Measurements from ENCODE around the gene PROSER3.

Gene PROSER3

GRCh38 chr19:35739275-35740107 lies 18.5 kb upstream of the PROSER3 start:
- DNase-seq (ENCODE audit: low read depth): no peak

- no peak for DNase-seq (ENCODE audit: low read depth)
These were observed 17.9 kb upstream of the PROSER3 start for GRCh38 chr19:35740108-35740422.

GRCh38 chr19:35740423-35741202 lies 17.4 kb upstream of the PROSER3 start:
- peak; percentile 98 for DNase-seq (ENCODE audit: low read depth)

GRCh38 chr19:35741203-35741515 lies 16.8 kb upstream of the PROSER3 start:
- DNase-seq (ENCODE audit: low read depth): no peak

GRCh38 chr19:35742121-35742724 lies 15.8 kb upstream of the PROSER3 start, which contains the start of gene IGFLR1:
IGFLR1 (minus strand) TSS chr19:35742452; CDS start chr19:35741180, 1,272 bp downstream.
- DNase-seq (ENCODE audit: low read depth): no peak

GRCh38 chr19:35743640-35744429 lies 14.1 kb upstream of the PROSER3 start:
- DNase-seq (ENCODE audit: low read depth): no peak

- DNase-seq (ENCODE audit: low read depth): peak; percentile 97
These were observed 13.3 kb upstream of the PROSER3 start for GRCh38 chr19:35744430-35745327.

GRCh38 chr19:35745328-35746086 lies 12.5 kb upstream of the PROSER3 start, which contains the start of the genes PSENEN and U2AF1L4:
PSENEN (plus strand) TSS chr19:35745651; CDS start chr19:35745931, 280 bp downstream.
U2AF1L4 (minus strand) TSS chr19:35745418; CDS start chr19:35745391, 27 bp downstream.
- peak; percentile 99 for DNase-seq (ENCODE audit: low read depth)

- no peak for DNase-seq (ENCODE audit: low read depth)
These were observed 11.9 kb upstream of the PROSER3 start for GRCh38 chr19:35746087-35746462.

- no peak for DNase-seq (ENCODE audit: low read depth)
These were observed 11.4 kb upstream of the PROSER3 start for GRCh38 chr19:35746531-35746930.

- peak; percentile 99 for DNase-seq (ENCODE audit: low read depth)
These were observed 9.6 kb upstream of the PROSER3 start, which contains the start of gene LIN37 for GRCh38 chr19:35748106-35749020. LIN37 (plus strand) TSS chr19:35748576; CDS start chr19:35748725, 149 bp downstream.

GRCh38 chr19:35750167-35750566 lies 7.8 kb upstream of the PROSER3 start:
- no peak for DNase-seq (ENCODE audit: low read depth)

- no peak for DNase-seq (ENCODE audit: low read depth)
These were observed 5.9 kb upstream of the PROSER3 start for GRCh38 chr19:35751839-35752745.

GRCh38 chr19:35752746-35753350 lies 5.1 kb upstream of the PROSER3 start:
- no peak for DNase-seq (ENCODE audit: low read depth)

- DNase-seq (ENCODE audit: low read depth): no peak
These were observed 4.2 kb upstream of the PROSER3 start for GRCh38 chr19:35753634-35754369.

- DNase-seq (ENCODE audit: low read depth): no peak
These were observed 3.4 kb upstream of the PROSER3 start for GRCh38 chr19:35754370-35755130.
